ENCODE results near the gene SVIL. TPM values are rescaled to one million over a fixed set of nuclear protein-coding genes. Genes with fewer than 3 reads are reported as not detected.

Gene SVIL
- total RNA-seq, 1 experiment from 2014 or later: 15.3 TPM

DNA sequence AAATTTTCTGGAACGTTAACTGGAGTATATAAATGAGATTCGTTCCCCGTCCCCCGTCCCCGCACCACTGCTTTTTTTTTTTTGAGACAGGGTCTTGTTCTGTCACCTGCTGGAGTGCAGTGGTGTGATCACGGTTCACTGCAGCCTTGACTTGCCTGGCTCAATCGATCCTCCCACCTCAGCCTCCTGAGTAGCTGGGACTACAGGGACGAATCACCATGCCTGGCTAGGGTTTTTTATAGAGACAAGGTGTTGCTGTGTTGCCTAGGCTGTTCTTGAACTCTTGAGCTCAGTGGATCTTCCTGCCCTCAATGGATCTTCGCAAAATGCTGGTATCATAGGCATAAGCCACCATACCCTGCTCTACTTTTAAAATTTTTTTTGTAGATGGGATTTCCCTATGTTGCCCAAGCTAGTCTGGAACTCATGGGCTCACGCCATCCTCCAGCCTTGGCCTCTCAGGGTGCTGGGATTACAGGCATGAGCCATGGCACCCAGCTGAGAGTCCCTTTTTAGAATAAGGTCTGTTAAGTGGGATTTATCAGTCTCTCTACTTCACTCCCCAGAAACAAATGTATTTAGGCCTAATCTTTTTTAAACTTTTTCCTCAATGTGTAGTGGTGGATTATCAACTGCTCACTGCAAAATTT is 223.0 kb downstream of the SVIL start:
- no peaks in the 10 kb centered on the region for H3K79me2 ChIP-seq (ENCODE audit: insufficient read depth, low read length)
- no peaks in the 10 kb centered on the region for H3K27me3 ChIP-seq (ENCODE audit: insufficient read depth, low read length)
- H2BK15ac ChIP-seq (ENCODE audit: low read depth, low read length): no peak overlapping the region
- H3K4ac ChIP-seq (ENCODE audit: low read depth, low read length): no peak overlapping the region
- no peak overlapping the region for H2AK5ac ChIP-seq (ENCODE audit: insufficient read length, low read length)
- H3K4me1 Mint-ChIP-seq: no peaks in the 10 kb centered on the region
- H3K4me2 ChIP-seq (ENCODE audit: insufficient read depth, insufficient read length, low read length): no peak overlapping the region
- no CpG with 5 or more reads among the region's 10 CpGs for WGBS (ENCODE audit: extremely low coverage, insufficient read length, low lambda C conversion rate)
- H4K8ac ChIP-seq (replicated peaks; ENCODE audit: insufficient read length, low read depth, low read length): no peak overlapping the region
- TF ChIP-seq, protein P1, sequence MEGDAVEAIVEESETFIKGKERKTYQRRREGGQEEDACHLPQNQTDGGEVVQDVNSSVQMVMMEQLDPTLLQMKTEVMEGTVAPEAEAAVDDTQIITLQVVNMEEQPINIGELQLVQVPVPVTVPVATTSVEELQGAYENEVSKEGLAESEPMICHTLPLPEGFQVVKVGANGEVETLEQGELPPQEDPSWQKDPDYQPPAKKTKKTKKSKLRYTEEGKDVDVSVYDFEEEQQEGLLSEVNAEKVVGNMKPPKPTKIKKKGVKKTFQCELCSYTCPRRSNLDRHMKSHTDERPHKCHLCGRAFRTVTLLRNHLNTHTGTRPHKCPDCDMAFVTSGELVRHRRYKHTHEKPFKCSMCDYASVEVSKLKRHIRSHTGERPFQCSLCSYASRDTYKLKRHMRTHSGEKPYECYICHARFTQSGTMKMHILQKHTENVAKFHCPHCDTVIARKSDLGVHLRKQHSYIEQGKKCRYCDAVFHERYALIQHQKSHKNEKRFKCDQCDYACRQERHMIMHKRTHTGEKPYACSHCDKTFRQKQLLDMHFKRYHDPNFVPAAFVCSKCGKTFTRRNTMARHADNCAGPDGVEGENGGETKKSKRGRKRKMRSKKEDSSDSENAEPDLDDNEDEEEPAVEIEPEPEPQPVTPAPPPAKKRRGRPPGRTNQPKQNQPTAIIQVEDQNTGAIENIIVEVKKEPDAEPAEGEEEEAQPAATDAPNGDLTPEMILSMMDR (conservative IDR thresholded peaks at IDR 0.05): no peak
- no peak for DNase-seq
- H3K27me3 Mint-ChIP-seq (ENCODE audit: low read depth): no peaks in the 10 kb centered on the region
- H2BK5ac ChIP-seq (ENCODE audit: insufficient read length, low read length): no peak overlapping the region
- no peak overlapping the region for H4K91ac ChIP-seq (ENCODE audit: insufficient read length, low read depth, low read length)
- H3K9me3 Mint-ChIP-seq: peaks cover 32 to 34% of the 10 kb centered on the region in 2 experiments
- no peak overlapping the region for H4K5ac ChIP-seq (ENCODE audit: insufficient read length, low read depth, low read length)
- H3K56ac ChIP-seq (ENCODE audit: insufficient read length, low read depth, low read length): no peak overlapping the region
- no peak overlapping the region for H2BK20ac ChIP-seq (ENCODE audit: low read depth, low read length, poor library complexity, severe bottlenecking)
- no peak overlapping the region for H3K18ac ChIP-seq (ENCODE audit: insufficient read length, low read depth, low read length)
- H3K23me2 ChIP-seq (ENCODE audit: insufficient read length, low read depth, low read length, poor library complexity, severe bottlenecking): no peaks in the 10 kb centered on the region
- no peak overlapping the region for H3K9ac ChIP-seq (ENCODE audit: extremely low read depth, insufficient read length, low read length)
- H2BK12ac ChIP-seq (ENCODE audit: insufficient read length, low read depth, low read length): no peak overlapping the region
- no peak overlapping the region for H3K23ac ChIP-seq (ENCODE audit: insufficient read length, low read depth, low read length)
- H4K20me1 ChIP-seq (ENCODE audit: control insufficient read depth, insufficient read depth, insufficient read length): no peaks in the 10 kb centered on the region
- no peak overlapping the region for H3K27ac ChIP-seq (ENCODE audit: insufficient read length, low read depth, low read length)
- peaks cover 13% of the 10 kb centered on the region for H3K9me3 ChIP-seq (ENCODE audit: control insufficient read depth, low read depth, low read length)
- peaks cover 8 to 21% (median 21%) of the 10 kb centered on the region in 3 experiments for H3K36me3 Mint-ChIP-seq (ENCODE audit: insufficient read depth in 1 of 3, low read depth in 3 of 3)
- no peak overlapping the region for H3K14ac ChIP-seq (ENCODE audit: insufficient read depth, low read length)
- no peak overlapping the region for H3T11ph ChIP-seq (ENCODE audit: low read length)
- H3K4me3 Mint-ChIP-seq: no peak overlapping the region
- no peaks in the 10 kb centered on the region for H3K4me1 ChIP-seq (ENCODE audit: insufficient read depth, low read length)
- no peak overlapping the region for H2AFZ ChIP-seq (ENCODE audit: low read length)
- H3K79me1 ChIP-seq (ENCODE audit: insufficient read depth, low read depth, low read length, poor library complexity, severe bottlenecking): no peaks in the 10 kb centered on the region
- H3K27ac Mint-ChIP-seq: no peak overlapping the region
- H2BK120ac ChIP-seq (ENCODE audit: low read depth, low read length, poor library complexity, severe bottlenecking): no peak overlapping the region
